Neural cell (in vitro differentiated cells): Measurements from ENCODE around the gene CMTM5. TPM values are rescaled to one million over a fixed set of nuclear protein-coding genes. Genes with fewer than 3 reads are reported as not detected.
A peak's percentile ranks its signal among the peaks of the same experiment; 100 is the strongest.

Source experiments
- H2AFZ ChIP-seq: fragments of 200-600, 300-800 bp; sonication (generic), shearing (Covaris generic); 2 replicates; pipeline ENCODE4 v1.6.0; 2014; ENCODE audit warnings: low read depth, mild to moderate bottlenecking, antibody characterized with exemption, low read length, moderate library complexity
- H3F3A ChIP-seq: fragments of 200-600 bp; shearing (Covaris generic); 2 replicates; pipeline ENCODE4 v1.6.1; 2016; ENCODE audit warnings: mild to moderate bottlenecking, moderate library complexity, mixed read lengths, antibody characterized with exemption, low read length; ENCODE audit not compliant: insufficient read depth, poor library complexity, severe bottlenecking
- H3K27ac ChIP-seq: fragments of 200-600, 300-800 bp; sonication (generic), shearing (Covaris generic); 2 replicates; pipeline ENCODE4 v1.5.1; 2014; ENCODE audit warnings: mild to moderate bottlenecking, low read length, moderate library complexity
- H3K27me3 ChIP-seq: fragments of 300-800, 200-600 bp; sonication (generic), shearing (Covaris generic); 2 replicates; pipeline ENCODE4 v1.6.0; 2014; ENCODE audit warnings: mild to moderate bottlenecking, low read depth, low read length, moderate library complexity; ENCODE audit not compliant: insufficient read depth
- H3K36me3 ChIP-seq: fragments of 300-800, 200-600 bp; sonication (generic), shearing (Covaris generic); 2 replicates; pipeline ENCODE4 v1.5.1; 2014; ENCODE audit warnings: mild to moderate bottlenecking, antibody characterized with exemption, low read length, moderate library complexity; ENCODE audit not compliant: insufficient read depth
- H3K4me2 ChIP-seq: fragments of 300-800, 200-600 bp; sonication (generic), shearing (Covaris generic); 2 replicates; pipeline ENCODE4 v1.6.0; 2014; ENCODE audit warnings: mild to moderate bottlenecking, low read length
- H3K4me3 ChIP-seq: fragments of 300-800, 200-600 bp; sonication (generic), shearing (Covaris generic); 2 replicates; pipeline ENCODE4 v1.5.1; 2014; ENCODE audit warnings: mild to moderate bottlenecking, low read length, moderate library complexity
- H3K79me2 ChIP-seq: fragments of 200-600 bp; shearing (Covaris generic); replicated peaks from 2 replicates; pipeline ENCODE4 v1.6.0; 2014; ENCODE audit warnings: mild to moderate bottlenecking, low read length, moderate library complexity; ENCODE audit not compliant: insufficient read depth
- H3K9ac ChIP-seq: fragments of 300-800, 200-600 bp; sonication (generic), shearing (Covaris generic); 2 replicates; pipeline ENCODE4 v1.6.1; 2016; ENCODE audit warnings: mild to moderate bottlenecking, low read length, mixed read lengths
- H3K9me2 ChIP-seq: fragments of 200-600 bp; shearing (Covaris generic); 2 replicates; pipeline ENCODE4 v1.6.1; 2016; ENCODE audit warnings: mild to moderate bottlenecking, low read length, mixed read lengths; ENCODE audit not compliant: insufficient read depth
- H3K9me3 ChIP-seq: fragments of 200-600, 300-800 bp; sonication (generic), shearing (Covaris generic); 2 replicates; pipeline ENCODE4 v1.6.1; 2016; ENCODE audit warnings: mild to moderate bottlenecking, mixed run types, low read length, moderate library complexity, mixed read lengths
- H4K20me1 ChIP-seq: fragments of 200-600 bp; shearing (Covaris generic); 2 replicates; pipeline ENCODE4 v1.6.1; 2016; ENCODE audit warnings: mild to moderate bottlenecking, mixed run types; ENCODE audit not compliant: insufficient read depth
- CTCF ChIP-seq: fragments of 450-650 bp; IDR thresholded peaks from 2 replicates; pipeline ENCODE4 v1.5.1; 2014; ENCODE audit warnings: antibody characterized with exemption, mild to moderate bottlenecking, moderate library complexity; ENCODE audit not compliant: poor library complexity, severe bottlenecking
- EP300 ChIP-seq: fragments of 450-650 bp; conservative IDR thresholded peaks from 2 replicates; pipeline ENCODE4 v1.6.1; 2014; ENCODE audit warnings: antibody characterized with exemption, mild to moderate bottlenecking, moderate library complexity; ENCODE audit not compliant: poor library complexity, severe bottlenecking
- EZH2 ChIP-seq: fragments of 200-600, 300-800 bp; shearing (Covaris generic), sonication (generic); IDR thresholded peaks from 2 replicates; pipeline ENCODE4 v1.6.1; 2014; ENCODE audit warnings: antibody characterized with exemption, low read length, borderline replicate concordance, mild to moderate bottlenecking; ENCODE audit not compliant: insufficient read depth, poor library complexity, severe bottlenecking
- MXI1 ChIP-seq: fragments of 450-650 bp; conservative IDR thresholded peaks from 2 replicates; pipeline ENCODE4 v1.6.1; 2014; ENCODE audit warnings: antibody characterized with exemption, mild to moderate bottlenecking; ENCODE audit not compliant: poor library complexity, severe bottlenecking
- POLR2AphosphoS5 ChIP-seq: IDR thresholded peaks from 2 replicates; pipeline ENCODE4 v1.6.1; 2012
- RAD21 ChIP-seq: fragments of 450-650 bp; conservative IDR thresholded peaks from 2 replicates; pipeline ENCODE4 v1.6.1; 2014; ENCODE audit warnings: antibody characterized with exemption, mild to moderate bottlenecking, moderate library complexity
- SMC3 ChIP-seq: fragments of 450-650 bp; conservative IDR thresholded peaks from 2 replicates; pipeline ENCODE4 v1.6.1; 2014; ENCODE audit warnings: antibody characterized with exemption, mild to moderate bottlenecking, moderate library complexity; ENCODE audit not compliant: poor library complexity
- TAF1 ChIP-seq: IDR thresholded peaks from 2 replicates; pipeline ENCODE4 v1.6.1; 2012; ENCODE audit warnings: low read depth
- polyA plus RNA-seq: library from polyadenylated mRNA; depleted of rRNA; stranded (reverse); fragments of >200 nt; gene quantifications from 2 replicates; pipeline ENCODE4 v1.2.3, GENCODE V29; 2014
- TF ChIP-seq, protein P1 (sequence below): IDR thresholded peaks from 2 replicates; pipeline ENCODE4 v1.6.1; 2012; ENCODE audit warnings: borderline replicate concordance

CMTM5 gene
- polyA plus RNA-seq, 1 donor from 2014 or later = not detected

DNA sequence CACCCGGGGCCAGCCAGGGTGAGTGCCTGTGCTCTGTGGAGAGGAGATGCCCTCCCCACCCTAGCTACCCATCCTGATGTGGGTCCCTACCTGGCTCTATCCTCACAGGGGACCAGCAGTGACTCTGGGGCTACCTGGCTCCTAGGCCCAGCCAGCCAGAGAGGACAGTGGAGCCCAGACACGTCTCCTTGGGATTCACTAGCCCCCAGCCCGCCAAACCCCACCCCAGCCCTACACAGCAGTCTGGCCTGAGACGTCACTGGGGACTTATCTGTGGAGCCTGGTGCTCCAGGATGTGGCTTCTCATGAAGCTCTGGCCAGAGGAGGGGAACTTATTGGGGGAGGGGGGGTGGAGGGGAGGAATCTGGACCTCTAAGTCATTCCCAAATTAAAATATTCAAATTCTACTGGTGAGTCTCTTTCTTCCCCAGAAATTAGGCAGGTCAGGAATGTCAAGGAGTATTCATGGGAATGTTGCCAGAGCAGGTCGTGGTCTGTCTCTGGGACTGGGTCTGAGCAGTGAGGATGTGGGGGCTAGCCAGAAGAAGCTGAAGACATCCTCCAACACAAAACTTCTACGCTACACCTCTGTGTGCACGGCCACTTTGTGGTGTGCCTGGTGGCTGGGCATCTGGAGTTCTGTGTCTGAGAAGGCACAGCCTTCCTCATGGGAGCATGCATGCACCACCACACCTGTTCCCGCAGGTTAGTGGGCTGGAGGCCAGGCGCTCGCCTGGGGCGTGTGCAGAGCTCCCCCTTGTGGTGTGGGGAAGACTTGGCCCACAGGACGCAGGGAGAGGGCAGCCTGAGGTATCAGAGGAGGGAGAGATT, 2.7 kb downstream of the CMTM5 start:
- Histone ChIP-seq H3K27ac (no peak overlapping the region), H4K20me1 (no peaks in the 10 kb centered on the region), H3K9ac (no peak overlapping the region), H3K9me2 (no peaks in the 10 kb centered on the region), H3K27me3 (no peaks in the 10 kb centered on the region), H3F3A (no peaks in the 10 kb centered on the region), H3K9me3 (no peaks in the 10 kb centered on the region), H3K79me2 (no peaks in the 10 kb centered on the region), H3K4me3 (no peak overlapping the region), H2AFZ (no peak overlapping the region), H3K36me3 (no peaks in the 10 kb centered on the region), H3K4me2 (no peak overlapping the region)
- no peak for TF ChIP-seq EP300
- TF ChIP-seq CTCF = peak; percentile 37
- TF ChIP-seq MXI1 = no peak
- TF ChIP-seq, protein P1, sequence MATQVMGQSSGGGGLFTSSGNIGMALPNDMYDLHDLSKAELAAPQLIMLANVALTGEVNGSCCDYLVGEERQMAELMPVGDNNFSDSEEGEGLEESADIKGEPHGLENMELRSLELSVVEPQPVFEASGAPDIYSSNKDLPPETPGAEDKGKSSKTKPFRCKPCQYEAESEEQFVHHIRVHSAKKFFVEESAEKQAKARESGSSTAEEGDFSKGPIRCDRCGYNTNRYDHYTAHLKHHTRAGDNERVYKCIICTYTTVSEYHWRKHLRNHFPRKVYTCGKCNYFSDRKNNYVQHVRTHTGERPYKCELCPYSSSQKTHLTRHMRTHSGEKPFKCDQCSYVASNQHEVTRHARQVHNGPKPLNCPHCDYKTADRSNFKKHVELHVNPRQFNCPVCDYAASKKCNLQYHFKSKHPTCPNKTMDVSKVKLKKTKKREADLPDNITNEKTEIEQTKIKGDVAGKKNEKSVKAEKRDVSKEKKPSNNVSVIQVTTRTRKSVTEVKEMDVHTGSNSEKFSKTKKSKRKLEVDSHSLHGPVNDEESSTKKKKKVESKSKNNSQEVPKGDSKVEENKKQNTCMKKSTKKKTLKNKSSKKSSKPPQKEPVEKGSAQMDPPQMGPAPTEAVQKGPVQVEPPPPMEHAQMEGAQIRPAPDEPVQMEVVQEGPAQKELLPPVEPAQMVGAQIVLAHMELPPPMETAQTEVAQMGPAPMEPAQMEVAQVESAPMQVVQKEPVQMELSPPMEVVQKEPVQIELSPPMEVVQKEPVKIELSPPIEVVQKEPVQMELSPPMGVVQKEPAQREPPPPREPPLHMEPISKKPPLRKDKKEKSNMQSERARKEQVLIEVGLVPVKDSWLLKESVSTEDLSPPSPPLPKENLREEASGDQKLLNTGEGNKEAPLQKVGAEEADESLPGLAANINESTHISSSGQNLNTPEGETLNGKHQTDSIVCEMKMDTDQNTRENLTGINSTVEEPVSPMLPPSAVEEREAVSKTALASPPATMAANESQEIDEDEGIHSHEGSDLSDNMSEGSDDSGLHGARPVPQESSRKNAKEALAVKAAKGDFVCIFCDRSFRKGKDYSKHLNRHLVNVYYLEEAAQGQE = no peak
- TF ChIP-seq SMC3 = no peak
- no peak for TF ChIP-seq POLR2AphosphoS5
- TF ChIP-seq RAD21 = peak; percentile 21
- no peak for TF ChIP-seq EZH2
- TF ChIP-seq TAF1 = no peak

GRCh38 chr14:23380197-23380914, 3.5 kb downstream of the CMTM5 start:
- H3K79me2 ChIP-seq = no peaks in the 10 kb centered on the region
- no peaks in the 10 kb centered on the region for H3K9me3 ChIP-seq
- H3K27ac ChIP-seq = no peak overlapping the region
- no peak overlapping the region for H2AFZ ChIP-seq
- H3K4me2 ChIP-seq = no peak overlapping the region
- no peaks in the 10 kb centered on the region for H3K36me3 ChIP-seq
- no peaks in the 10 kb centered on the region for H3K27me3 ChIP-seq
- no peaks in the 10 kb centered on the region for H4K20me1 ChIP-seq
- H3K4me3 ChIP-seq = no peak overlapping the region
- no peaks in the 10 kb centered on the region for H3F3A ChIP-seq
- no peaks in the 10 kb centered on the region for H3K9me2 ChIP-seq
- TF ChIP-seq TAF1 = no peak
- TF ChIP-seq SMC3 = no peak
- peak; percentile 4 for TF ChIP-seq CTCF
- H3K9ac ChIP-seq = no peak overlapping the region
